Caco-2 (cell line): ENCODE data around the gene BRIP1. TPM values are rescaled to one million over a fixed set of nuclear protein-coding genes. Genes with fewer than 3 reads are reported as not detected.

Experiments
- BruUV-seq: library from RNA; stranded (reverse); fragments of 400-500 nt; replicated peaks from 2 replicates; lab custom pipeline; 2021; lab: Mats Ljungman, UMichigan
- CTCF ChIA-PET: fragments of 300-600 bp; sonication (Branson Sonifier 250); formaldehyde crosslinking; loops from one replicate; lab custom pipeline; 2022; ENCODE audit warnings: antibody characterized with exemption; lab: Charles Lee
- POLR2A ChIA-PET: fragments of 300-600 bp; sonication (Branson Sonifier 250); formaldehyde crosslinking; loops from one replicate; lab custom pipeline; 2022; ENCODE audit warnings: antibody characterized with exemption; lab: Charles Lee
- DNase-seq, 2 experiments: peaks; one replicate each; pipeline versions ENCODE4 v3.0.0 to v3.0.0-alpha.2; 2020 to 2022
- H3K27me3 ChIP-seq: replicated peaks from 2 replicates; pipeline ENCODE4 v1.6.0; 2011; ENCODE audit warnings: low read length; ENCODE audit not compliant: control insufficient read depth, insufficient read depth
- H3K36me3 ChIP-seq: 2 replicates; pipeline ENCODE4 v1.5.1; 2011; ENCODE audit warnings: low read length; ENCODE audit not compliant: control insufficient read depth, insufficient read depth
- H3K4me1 ChIP-seq: fragments of 250-450 bp; sonication (Bioruptor Pico); 2 replicates; pipeline ENCODE4 v1.5.1; 2020; ENCODE audit warnings: mild to moderate bottlenecking
- H3K4me3 ChIP-seq: 2 replicates; pipeline ENCODE4 v1.5.1; 2011; ENCODE audit warnings: low read depth, mild to moderate bottlenecking, control low read depth, low read length
- H3K9me3 ChIP-seq: fragments of 250-450 bp; sonication (Bioruptor Pico); 2 replicates; pipeline ENCODE4 v1.5.1; 2020; ENCODE audit warnings: mild to moderate bottlenecking, moderate library complexity
- H3K27ac Mint-ChIP-seq: one replicate; pipeline ENCODE4 v1.8.0; 2022; ENCODE audit warnings: mixed read lengths; ENCODE audit not compliant: unreplicated experiment
- H3K27me3 Mint-ChIP-seq: one replicate; pipeline ENCODE4 v1.8.0; 2022; ENCODE audit warnings: mixed read lengths; ENCODE audit not compliant: insufficient read depth, unreplicated experiment
- H3K36me3 Mint-ChIP-seq: one replicate; pipeline ENCODE4 v1.8.0; 2022; ENCODE audit warnings: mild to moderate bottlenecking, mixed read lengths; ENCODE audit not compliant: insufficient read depth, unreplicated experiment
- H3K4me1 Mint-ChIP-seq: one replicate; pipeline ENCODE4 v1.8.0; 2022; ENCODE audit warnings: low read depth, mixed read lengths; ENCODE audit not compliant: unreplicated experiment
- H3K4me3 Mint-ChIP-seq: one replicate; pipeline ENCODE4 v1.8.0; 2022; ENCODE audit warnings: mild to moderate bottlenecking, moderate library complexity, mixed read lengths; ENCODE audit not compliant: unreplicated experiment
- H3K9me3 Mint-ChIP-seq: one replicate; pipeline ENCODE4 v1.8.0; 2022; ENCODE audit warnings: mixed read lengths; ENCODE audit not compliant: unreplicated experiment
- CTCF ChIP-seq, 2 experiments: fragments of 200-600 bp in 1 of 2; IDR thresholded peaks; 1 replicate in 1 of 2; 2 replicates in 1 of 2; pipeline versions ENCODE4 v1.5.1 to v1.8.0; 2011 to 2022; ENCODE audit warnings: antibody characterized with exemption in 1 of 2, control low read depth in 1 of 2, inconsistent platforms in 1 of 2, low read depth in 1 of 2, low read length in 1 of 2, mild to moderate bottlenecking in 1 of 2, moderate library complexity in 1 of 2; ENCODE audit not compliant: insufficient read depth in 1 of 2, severe bottlenecking in 1 of 2, unreplicated experiment in 1 of 2
- intact Hi-C: fragments of 100-400 bp; cut with micrococcal nuclease; formaldehyde crosslinking; loops from one replicate; pipeline ENCODE4 v1.10.0; 2022; ENCODE audit not compliant: unreplicated experiment
- total RNA-seq: library from RNA; stranded (reverse); gene quantifications from 2 replicates; pipeline ENCODE4 v1.2.3, GENCODE V29; 2022

Gene BRIP1
- total RNA-seq, 1 experiment from 2014 or later: 18.3 TPM

GRCh38 chr17:61818225-61818624 is 45.1 kb downstream of the BRIP1 start:
- Histone ChIP-seq H3K27me3 (no peaks in the 10 kb centered on the region), H3K4me3 (no peak overlapping the region), H3K36me3 (peaks cover 2% of the 10 kb centered on the region), H3K9me3 (no peaks in the 10 kb centered on the region), H3K4me1 (no peaks in the 10 kb centered on the region)
- DNase-seq: no peak
- CTCF ChIA-PET: no interaction called here
- POLR2A ChIA-PET: no interaction called here
- Mint-ChIP-seq H3K27ac (no peak overlapping the region), H3K4me3 (no peak overlapping the region), H3K9me3 (peaks cover 9% of the 10 kb centered on the region), H3K27me3 (no peaks in the 10 kb centered on the region), H3K36me3 (peaks cover 17% of the 10 kb centered on the region), H3K4me1 (no peaks in the 10 kb centered on the region)
- no peak for TF ChIP-seq CTCF (IDR thresholded peaks at IDR 0.05; ENCODE audit: insufficient read depth in 1 of 2, low read depth in 1 of 2, low read length in 1 of 2, severe bottlenecking in 1 of 2, unreplicated experiment in 1 of 2)
- no TSS peak for BruUV-seq
- intact Hi-C loops: no loop called here

DNA sequence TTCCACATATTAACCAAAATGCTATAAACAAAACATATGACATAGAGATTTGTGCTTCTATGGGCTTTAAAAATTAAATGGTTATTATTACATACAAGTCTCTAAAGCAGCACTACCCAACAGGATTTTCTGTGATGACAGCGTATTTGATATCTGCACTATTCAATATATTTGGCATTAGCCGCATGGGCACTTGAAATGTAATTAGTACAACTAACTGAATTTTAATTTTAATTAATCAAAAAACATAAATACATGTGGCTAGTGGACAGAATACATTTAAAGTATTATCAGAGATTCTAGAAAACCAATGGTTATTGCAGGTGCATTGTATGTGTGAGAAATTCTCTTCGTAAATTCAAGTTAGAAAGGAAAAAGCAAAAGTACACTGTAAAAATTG is 45.9 kb downstream of the BRIP1 start:
- H3K4me1 Mint-ChIP-seq: no peaks in the 10 kb centered on the region
- no peak for DNase-seq
- H3K4me3 Mint-ChIP-seq: no peak overlapping the region
- Histone ChIP-seq H3K4me1 (no peaks in the 10 kb centered on the region), H3K27me3 (no peaks in the 10 kb centered on the region), H3K9me3 (no peaks in the 10 kb centered on the region), H3K36me3 (peaks cover 2% of the 10 kb centered on the region), H3K4me3 (no peak overlapping the region)
- no peak for TF ChIP-seq CTCF (IDR thresholded peaks at IDR 0.05; ENCODE audit: insufficient read depth in 1 of 2, low read depth in 1 of 2, low read length in 1 of 2, severe bottlenecking in 1 of 2, unreplicated experiment in 1 of 2)
- ChIA-PET POLR2A (no interaction called here), CTCF (no interaction called here)
- H3K27ac Mint-ChIP-seq: no peak overlapping the region
- H3K9me3 Mint-ChIP-seq: peaks cover 9% of the 10 kb centered on the region
- no peaks in the 10 kb centered on the region for H3K27me3 Mint-ChIP-seq
- intact Hi-C loops: no loop called here
- BruUV-seq: no TSS peak
- peaks cover 17% of the 10 kb centered on the region for H3K36me3 Mint-ChIP-seq

- no peak overlapping the region for H3K4me3 Mint-ChIP-seq
- DNase-seq: no peak
- no peaks in the 10 kb centered on the region for H3K27me3 Mint-ChIP-seq
- Histone ChIP-seq H3K4me1 (no peaks in the 10 kb centered on the region), H3K27me3 (no peaks in the 10 kb centered on the region), H3K9me3 (no peaks in the 10 kb centered on the region), H3K4me3 (no peak overlapping the region), H3K36me3 (peaks cover 2% of the 10 kb centered on the region)
- ChIA-PET CTCF (no interaction called here), POLR2A (no interaction called here)
- BruUV-seq: no TSS peak
- peaks cover 3% of the 10 kb centered on the region for H3K9me3 Mint-ChIP-seq
- intact Hi-C loops: no loop called here
- H3K4me1 Mint-ChIP-seq: no peaks in the 10 kb centered on the region
- no peak overlapping the region for H3K27ac Mint-ChIP-seq
- no peak for TF ChIP-seq CTCF (IDR thresholded peaks at IDR 0.05; ENCODE audit: insufficient read depth in 1 of 2, low read depth in 1 of 2, low read length in 1 of 2, severe bottlenecking in 1 of 2, unreplicated experiment in 1 of 2)
- peaks cover 13% of the 10 kb centered on the region for H3K36me3 Mint-ChIP-seq
Observed at GRCh38 chr17:61816538-61816937, 46.8 kb downstream of the BRIP1 start.
